Measurements from ENCODE around the gene SLAMF7.

- TF ChIP-seq CTCF (IDR thresholded peaks at IDR 0.05; ENCODE audit: extremely low read depth in 1 of 2, insufficient read depth in 1 of 2, low read depth in 1 of 2, low read length in 2 of 2) (no peak), MYC (IDR thresholded peaks at IDR 0.05; ENCODE audit: low read depth, low read length) (no peak), POLR2A (IDR thresholded peaks at IDR 0.05; ENCODE audit: low read depth, low read length) (no peak), POLR2AphosphoS5 (IDR thresholded peaks at IDR 0.05; ENCODE audit: insufficient read depth, low read depth, low read length) (no peak)
Measured at GRCh38 chr1:160726114-160726497, 12.9 kb upstream of the SLAMF7 start.

Measured in endothelial cell of umbilical vein (primary cell).